ENCODE results near the gene SREK1IP1. TPM values are rescaled to one million over a fixed set of nuclear protein-coding genes. Genes with fewer than 3 reads are reported as not detected.

Gene SREK1IP1
- total RNA-seq, 1 experiment from 2014 or later: 15.5 TPM

DNA sequence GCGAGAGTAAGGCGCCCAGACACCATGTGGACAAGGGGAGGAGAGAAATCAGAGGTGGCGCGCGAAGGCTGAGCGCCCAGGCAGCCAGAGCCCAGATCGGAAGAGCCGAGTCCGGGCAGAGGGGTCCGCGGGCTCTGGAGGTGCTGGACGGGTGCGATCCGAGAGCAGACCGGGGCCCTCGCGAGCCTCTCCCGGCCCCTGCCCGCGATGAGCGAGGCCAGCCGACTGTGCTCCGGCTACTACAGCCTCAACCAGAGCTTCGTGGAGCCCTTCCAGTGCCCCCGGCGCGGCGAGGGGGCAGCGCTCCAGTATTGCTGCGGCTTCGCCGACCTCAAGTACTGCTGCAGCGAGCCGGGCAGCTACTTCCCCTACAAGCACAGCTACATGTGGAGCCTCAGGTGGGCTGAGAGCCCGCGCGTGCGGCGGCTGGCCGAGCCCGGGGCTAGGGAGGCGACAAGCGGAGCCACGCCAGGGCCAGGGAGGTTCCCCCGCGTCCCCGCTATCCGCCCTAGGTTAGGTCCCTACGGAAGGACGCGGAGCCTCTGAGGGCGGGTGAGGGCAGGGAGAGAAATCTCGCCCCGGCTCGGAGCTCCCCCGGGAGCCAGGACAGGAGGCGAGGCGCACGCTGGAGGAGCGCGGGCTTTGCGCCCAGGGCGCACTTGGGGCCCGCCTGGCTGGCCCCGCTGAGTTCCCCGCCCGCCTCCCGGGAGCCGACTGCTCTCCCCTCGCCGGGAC, 77.9 kb downstream of the SREK1IP1 start, which contains the start of gene SHISAL2B:
SHISAL2B (plus strand) TSS at position 87 of the 735 bp plus-strand sequence; CDS start at position 208, 121 bp downstream.
- in situ Hi-C loops (cut with HindIII; ENCODE audit: low sequenced_read_pairs): no loop called here
- DNase-seq (ENCODE audit: low spot score): no peak

DNA sequence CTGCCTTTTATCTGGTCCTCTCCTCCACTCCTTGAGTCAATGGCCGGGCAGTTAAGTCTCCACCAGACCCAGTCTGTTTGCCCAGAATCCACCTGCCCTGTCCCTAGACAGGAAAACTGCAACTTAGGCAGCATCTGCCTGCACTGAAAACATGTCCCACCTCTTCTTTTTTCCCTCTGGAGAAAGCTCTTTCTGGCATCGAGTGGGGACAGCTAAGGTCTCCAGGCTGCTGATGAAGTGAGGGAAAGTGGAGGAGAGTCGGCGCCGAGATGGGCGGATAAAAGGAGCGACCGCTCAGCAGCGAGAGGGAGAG, 78.4 kb downstream of the SREK1IP1 start:
- in situ Hi-C loops (cut with HindIII; ENCODE audit: low sequenced_read_pairs): no loop called here
- no peak for DNase-seq (ENCODE audit: low spot score)

DNA sequence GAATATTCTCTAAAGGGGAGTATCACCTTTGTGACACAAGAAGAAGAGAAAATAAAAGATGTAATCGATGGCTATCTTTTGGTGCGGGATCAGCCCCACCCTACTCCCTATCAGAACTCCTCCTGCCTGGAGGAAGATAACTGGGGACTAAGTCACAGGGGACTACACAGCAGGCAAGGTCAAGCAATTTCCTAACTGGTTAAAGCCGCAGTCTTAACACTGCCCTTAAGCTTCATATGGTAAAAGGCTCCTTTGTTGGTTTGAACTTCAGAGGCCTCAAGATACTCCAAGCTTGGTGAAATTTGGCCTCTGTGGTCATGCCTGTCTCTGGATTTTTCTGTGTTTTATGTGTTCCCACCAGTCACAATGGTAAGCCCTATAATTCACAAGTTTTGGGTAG, 79.5 kb downstream of the SREK1IP1 start:
- in situ Hi-C loops (cut with HindIII; ENCODE audit: low sequenced_read_pairs): no loop called here
- DNase-seq (ENCODE audit: low spot score): no peak

DNA sequence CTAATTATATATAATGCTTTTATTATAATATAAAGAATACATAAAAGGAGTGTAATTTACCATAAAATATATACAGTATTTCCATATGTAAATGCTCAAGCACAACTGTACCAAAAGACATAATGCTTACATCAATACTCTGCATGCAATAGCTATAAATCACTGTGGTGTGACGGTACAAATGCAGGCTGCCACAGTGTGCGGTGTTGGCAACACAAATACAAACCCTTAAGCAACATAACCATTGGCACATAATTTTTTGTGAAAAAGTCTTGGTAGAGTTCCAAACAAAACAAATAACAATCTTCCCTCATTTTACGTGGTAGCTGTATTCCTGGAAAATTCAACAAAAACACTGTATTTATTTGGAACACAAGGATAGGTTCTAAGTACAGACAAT, 80.1 kb downstream of the SREK1IP1 start:
- in situ Hi-C loops (cut with HindIII; ENCODE audit: low sequenced_read_pairs): no loop called here
- DNase-seq (ENCODE audit: low spot score): no peak

DNA sequence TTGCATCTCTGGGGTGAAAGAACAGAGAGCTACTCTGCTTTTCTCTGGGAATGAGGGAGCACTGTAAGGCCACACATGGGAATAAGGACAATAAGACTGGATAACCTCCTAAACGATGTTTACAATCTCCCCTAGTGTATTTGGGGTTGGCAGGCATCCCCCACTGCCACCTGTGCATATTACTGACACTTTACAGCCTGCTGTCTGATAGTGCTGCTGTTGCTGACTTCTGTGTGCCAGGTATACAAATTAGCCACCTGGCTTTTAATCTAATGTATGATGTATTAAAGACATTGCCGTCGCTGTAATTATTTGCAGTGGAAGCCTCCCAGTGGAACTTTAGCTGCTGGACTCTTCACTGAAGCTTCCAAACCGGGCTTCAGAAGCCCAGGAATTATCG, 82.6 kb downstream of the SREK1IP1 start:
- no peak for DNase-seq (ENCODE audit: low spot score)
- in situ Hi-C loops (cut with HindIII; ENCODE audit: low sequenced_read_pairs): no loop called here

DNA sequence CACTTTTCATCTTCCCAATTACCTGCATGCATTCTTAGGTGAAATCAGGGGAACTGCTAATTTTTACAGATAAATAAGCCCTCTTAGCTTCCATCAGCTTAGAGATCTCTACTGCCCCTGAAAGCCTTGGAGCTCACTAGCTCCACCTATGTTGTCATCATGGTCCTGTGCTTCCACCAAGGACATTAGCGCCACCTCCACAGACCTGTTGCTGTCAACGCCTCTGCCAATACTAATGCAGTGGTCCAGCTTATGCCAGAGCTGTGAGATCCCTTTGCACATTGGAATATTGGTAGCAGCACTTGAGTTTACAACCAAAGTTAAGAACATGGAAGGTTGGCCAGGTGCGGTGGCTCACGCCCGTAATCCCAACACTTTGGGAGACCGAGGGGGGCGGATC, 85.9 kb downstream of the SREK1IP1 start:
- no peak for DNase-seq (ENCODE audit: low spot score)

DNA sequence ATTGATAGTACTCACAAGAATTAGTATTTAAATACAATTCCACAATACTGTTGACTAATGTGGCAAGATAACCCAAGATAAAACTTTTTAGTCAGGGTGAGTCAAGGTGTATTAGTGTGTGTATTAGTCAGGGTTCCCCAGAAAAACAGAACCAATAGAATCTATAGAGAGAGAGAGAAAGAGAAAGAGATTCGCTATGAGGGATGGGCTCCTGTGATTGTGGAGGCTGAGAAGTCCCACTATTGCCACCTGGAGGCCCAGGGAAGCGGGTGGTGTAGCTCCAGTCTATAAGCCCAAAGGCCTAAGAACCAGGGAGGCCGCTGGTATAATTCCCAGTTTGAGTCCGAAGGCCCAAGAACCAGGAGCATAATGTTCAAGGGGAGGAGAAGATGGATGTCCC, 88.2 kb downstream of the SREK1IP1 start:
- in situ Hi-C loops (cut with HindIII; ENCODE audit: low sequenced_read_pairs): no loop called here
- no peak for DNase-seq (ENCODE audit: low spot score)

More for the DNA sequence above, 85.9 kb downstream of the SREK1IP1 start:
- in situ Hi-C loops (cut with HindIII; ENCODE audit: low sequenced_read_pairs): no loop called here

DNA sequence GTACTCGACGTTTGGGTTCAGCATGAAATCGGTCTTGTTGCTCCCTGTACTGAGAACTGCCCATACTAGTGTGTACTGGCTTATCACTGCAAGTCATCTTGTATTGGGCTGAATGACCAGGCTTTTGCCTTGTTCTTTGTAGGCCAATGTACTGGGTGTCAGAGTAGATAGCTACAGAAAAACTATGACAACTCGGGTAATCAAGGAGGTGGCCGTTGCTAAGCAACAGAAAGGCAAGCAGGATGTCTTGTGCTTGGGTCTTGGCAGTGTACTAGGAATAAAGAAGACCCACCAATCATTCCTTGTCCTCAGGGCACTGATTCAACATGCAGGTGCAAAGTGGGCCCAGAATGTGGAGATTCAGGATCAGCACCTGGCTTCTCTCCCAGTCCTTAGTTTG, 90.1 kb downstream of the SREK1IP1 start:
- in situ Hi-C loops (cut with HindIII; ENCODE audit: low sequenced_read_pairs): no loop called here
- no peak for DNase-seq (ENCODE audit: low spot score)

DNA sequence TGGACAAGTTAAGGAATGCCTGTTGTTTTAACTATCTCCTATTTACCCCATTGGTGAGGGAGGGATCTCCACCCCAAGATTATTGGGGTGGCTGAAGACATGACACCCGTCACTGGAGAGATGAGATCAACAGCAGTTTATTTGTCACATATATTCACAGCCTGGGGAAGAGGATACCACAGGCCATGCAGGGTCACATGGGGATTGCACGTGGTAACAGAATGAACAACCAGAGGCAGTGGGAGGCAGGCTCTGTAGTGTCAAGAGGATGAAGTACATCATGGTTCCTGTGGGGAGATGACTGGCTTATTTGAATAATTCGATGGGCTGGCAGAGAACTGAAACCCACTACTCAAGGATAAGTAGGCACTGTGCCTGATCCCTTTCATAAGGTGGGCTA, 96.8 kb downstream of the SREK1IP1 start:
- DNase-seq (ENCODE audit: low spot score): no peak
- in situ Hi-C loops (cut with HindIII; ENCODE audit: low sequenced_read_pairs): no loop called here

DNA sequence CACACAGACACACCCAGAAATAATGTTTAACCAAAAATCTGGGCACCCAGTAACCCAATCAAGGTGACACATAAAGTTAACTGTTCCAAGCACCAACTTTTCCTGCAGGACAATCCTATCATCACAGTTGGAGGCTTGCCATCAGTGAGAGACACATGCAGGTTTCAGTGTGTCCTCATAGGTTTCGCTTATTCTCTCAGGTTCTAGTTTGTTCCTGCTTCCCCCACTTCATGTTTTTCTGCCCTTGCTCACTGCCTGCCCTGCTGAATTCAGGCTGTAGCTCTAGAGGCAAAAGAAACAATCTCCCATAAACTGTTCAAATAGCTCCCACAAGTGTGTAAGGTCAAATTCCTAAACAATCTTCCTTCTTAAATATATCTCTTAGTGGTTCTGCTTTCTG, 98.2 kb downstream of the SREK1IP1 start:
- DNase-seq (ENCODE audit: low spot score): no peak
- in situ Hi-C loops (cut with HindIII; ENCODE audit: low sequenced_read_pairs): no loop called here

Other genes starting within 250 kb of the SREK1IP1 start
- 4.9 and 5.1 TPM in 2 replicates for gene SHISAL2B, start 78.2 kb downstream of the SREK1IP1 start, total RNA-seq (2014; rRNA removed; shearing (Covaris generic))
- gene CWC27, start 239 bp upstream of the SREK1IP1 start, total RNA-seq (2014; rRNA removed; shearing (Covaris generic)): 13.2 and 15.4 TPM in 2 replicates